ENCODE measurements around the gene SURF4.

DNA sequence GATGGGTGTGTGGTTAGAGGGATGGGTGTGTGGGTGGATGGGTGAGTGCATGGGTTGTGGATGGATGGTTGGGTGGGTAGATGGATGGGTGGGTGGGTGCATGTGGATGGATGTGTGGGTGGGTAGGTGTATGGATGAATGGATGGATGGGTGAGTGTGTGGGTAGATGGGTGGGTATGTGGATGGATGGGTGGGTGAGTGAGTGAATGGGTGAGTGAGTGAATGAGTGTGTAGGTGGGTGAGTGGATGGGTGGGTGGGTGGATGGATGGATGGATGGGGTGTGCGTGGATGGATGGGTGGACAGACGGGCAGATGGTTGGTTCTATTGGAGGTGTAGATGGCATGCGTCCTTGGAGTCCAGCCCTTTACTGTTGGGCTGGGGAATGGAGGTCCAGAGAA, 17.5 kb upstream of the SURF4 start:
- TF ChIP-seq, protein P1, sequence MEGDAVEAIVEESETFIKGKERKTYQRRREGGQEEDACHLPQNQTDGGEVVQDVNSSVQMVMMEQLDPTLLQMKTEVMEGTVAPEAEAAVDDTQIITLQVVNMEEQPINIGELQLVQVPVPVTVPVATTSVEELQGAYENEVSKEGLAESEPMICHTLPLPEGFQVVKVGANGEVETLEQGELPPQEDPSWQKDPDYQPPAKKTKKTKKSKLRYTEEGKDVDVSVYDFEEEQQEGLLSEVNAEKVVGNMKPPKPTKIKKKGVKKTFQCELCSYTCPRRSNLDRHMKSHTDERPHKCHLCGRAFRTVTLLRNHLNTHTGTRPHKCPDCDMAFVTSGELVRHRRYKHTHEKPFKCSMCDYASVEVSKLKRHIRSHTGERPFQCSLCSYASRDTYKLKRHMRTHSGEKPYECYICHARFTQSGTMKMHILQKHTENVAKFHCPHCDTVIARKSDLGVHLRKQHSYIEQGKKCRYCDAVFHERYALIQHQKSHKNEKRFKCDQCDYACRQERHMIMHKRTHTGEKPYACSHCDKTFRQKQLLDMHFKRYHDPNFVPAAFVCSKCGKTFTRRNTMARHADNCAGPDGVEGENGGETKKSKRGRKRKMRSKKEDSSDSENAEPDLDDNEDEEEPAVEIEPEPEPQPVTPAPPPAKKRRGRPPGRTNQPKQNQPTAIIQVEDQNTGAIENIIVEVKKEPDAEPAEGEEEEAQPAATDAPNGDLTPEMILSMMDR (conservative IDR thresholded peaks at IDR 0.05; ENCODE audit: low read depth, low read length): no peak
- no peak for TF ChIP-seq EZH2 (IDR thresholded peaks at IDR 0.05; ENCODE audit: borderline replicate concordance, low read depth, low read length, poor library complexity, severe bottlenecking)

Measured in A673 (cell line).